HG02798 (cell line): ENCODE results near the gene TMEM154.

Experiments used
- ATAC-seq: cut with Tn5 transposase; IDR thresholded peaks from one replicate; pipeline ENCODE4 v1.9.1; 2021; ENCODE audit warnings: mild to moderate bottlenecking; ENCODE audit not compliant: unreplicated experiment, poor library complexity

The TMEM154 gene

DNA sequence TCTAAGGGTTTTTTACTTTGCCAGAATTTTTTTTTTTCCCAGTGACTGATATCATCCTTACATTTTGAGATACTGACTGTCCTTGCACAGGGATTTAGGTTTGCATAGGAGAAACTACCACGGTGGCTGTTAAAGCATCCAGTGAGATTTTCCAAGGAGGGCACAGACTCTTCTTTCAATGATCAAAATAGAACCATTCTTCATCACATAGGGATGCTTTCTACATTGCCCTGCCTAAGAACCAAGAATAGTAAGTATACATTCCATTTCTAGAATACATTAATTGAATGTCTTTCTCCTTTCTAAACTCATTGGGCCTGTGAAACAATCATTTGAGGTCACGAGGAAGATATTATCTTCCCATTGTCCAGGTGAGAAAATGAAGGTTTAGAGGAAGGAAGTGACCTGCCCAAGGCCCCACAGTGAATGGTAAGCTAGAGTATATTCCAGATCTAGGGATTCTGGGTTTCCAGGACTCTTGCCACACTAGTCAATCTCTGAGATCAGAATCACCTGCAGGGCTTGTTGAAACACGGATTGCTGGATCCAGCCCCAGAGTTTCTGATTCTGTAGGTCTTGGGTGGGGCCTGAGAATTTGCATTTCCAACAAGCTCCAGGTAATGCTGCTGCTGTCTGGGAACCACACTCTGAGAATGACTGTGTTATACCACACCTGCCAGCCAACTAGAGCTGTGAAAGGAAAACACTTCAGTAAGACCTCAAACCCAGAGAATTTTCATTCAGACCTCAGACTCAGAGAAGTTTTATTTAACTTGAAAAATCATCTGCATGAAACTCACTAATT is 17.7 kb upstream of the TMEM154 start:
- ATAC-seq = peak; percentile 40

GRCh38 chr4:152696764-152697261 is 17.0 kb upstream of the TMEM154 start:
- ATAC-seq = peak; percentile 98

DNA sequence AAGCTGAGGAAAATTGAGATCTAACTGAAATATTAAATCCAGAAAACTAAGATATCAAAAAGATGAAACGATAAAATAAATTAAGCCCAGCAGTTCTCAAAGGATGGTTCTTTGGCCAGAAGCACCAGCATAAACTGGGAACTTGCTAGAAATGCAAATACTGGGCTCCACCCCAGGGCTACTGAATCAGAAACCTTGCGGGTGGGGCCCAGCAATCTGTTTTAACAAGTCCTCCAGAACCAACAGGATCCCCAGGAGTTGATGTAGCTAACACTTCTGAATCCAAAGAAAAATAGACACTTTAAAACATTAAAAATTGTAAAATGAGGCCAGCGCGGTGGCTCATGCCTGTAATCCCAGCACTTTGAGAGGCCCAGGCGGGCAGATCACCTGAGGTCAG is 14.1 kb upstream of the TMEM154 start:
- ATAC-seq = no peak

GRCh38 chr4:152691761-152692160 is 12.0 kb upstream of the TMEM154 start:
- ATAC-seq = no peak

DNA sequence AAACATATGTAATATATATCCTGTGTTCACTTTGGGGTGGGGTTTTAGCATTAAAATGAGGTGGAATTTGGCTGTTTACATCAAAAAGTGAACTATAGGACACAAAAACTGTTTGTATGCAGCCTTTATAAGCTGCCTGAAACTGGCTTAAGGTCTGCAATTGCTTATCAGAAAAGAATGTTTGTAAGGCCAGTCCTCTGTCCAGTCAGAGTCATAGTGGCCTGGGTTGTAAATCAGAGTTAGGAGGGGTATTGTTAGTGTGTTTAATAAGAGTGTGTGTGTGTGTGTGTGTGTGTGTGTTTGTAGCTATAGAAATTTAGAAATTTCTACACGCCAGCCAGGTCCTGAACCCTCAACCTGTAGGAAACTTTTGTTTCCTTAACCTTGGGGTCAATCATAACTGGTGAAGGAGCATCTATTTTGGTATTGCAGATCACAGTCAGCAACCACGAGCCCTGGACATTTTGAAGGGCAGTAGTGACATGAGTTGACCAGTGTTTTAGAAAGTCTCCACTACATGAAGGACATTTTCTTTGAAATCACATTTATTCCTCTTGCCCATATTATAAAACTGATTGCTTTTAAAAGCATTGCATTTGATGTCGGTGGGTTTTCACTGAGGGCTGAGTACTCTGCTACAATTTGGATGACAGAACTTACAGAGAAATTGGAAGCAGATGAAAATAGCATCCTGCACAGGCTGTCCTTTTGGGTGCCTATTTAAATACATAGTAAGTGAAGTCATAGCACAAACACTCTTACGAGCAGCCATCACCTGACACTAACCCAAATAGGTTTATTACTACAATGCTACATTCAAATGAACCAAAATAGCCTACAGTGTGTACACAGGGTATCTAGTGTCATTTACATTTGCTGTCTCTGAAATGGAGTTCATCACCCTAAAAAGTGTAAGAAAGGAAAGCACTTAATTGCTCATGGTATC is 11.2 kb upstream of the TMEM154 start:
- ATAC-seq = no peak

DNA sequence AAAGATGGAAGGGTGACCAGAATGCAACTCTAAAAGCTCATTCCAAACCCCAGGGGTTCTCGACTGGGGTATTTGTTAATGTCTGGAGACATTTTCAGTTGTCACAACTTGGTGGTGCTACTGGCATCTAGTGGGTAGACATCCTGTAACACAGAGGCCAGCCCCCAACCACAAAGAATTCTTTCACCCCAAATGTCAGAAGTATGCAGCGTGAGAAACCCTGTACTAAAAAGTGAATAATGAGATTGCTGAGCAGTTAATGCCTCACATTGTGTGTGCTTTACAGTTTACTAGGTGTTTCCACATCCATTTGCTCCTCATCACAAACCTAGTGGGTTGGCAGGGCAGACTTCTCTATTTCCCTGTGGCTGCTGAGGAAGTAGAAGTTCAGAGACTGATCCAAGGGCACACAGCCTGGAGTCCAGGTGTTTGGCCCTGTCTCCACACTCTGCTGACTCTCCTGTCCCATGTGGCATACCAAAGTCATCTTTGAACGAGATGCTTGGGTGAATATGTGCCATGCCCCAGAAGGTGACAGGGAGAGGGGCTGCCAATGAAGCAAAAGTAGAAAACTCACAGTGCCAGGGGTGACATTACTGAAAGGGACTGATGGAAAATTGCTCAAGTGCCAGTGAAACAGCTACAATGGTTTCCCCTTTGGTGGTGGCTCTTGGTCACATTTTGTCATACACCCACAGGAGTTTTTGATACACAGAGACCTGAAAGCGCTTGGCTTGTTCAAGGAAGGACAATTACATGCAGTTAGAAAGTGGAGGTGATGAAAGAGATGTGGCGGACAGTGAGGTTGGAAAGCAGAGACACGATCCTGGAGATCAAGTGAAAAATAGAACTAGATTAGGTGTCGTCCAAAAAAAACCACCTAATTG is 10.1 kb upstream of the TMEM154 start:
- no peak for ATAC-seq

DNA sequence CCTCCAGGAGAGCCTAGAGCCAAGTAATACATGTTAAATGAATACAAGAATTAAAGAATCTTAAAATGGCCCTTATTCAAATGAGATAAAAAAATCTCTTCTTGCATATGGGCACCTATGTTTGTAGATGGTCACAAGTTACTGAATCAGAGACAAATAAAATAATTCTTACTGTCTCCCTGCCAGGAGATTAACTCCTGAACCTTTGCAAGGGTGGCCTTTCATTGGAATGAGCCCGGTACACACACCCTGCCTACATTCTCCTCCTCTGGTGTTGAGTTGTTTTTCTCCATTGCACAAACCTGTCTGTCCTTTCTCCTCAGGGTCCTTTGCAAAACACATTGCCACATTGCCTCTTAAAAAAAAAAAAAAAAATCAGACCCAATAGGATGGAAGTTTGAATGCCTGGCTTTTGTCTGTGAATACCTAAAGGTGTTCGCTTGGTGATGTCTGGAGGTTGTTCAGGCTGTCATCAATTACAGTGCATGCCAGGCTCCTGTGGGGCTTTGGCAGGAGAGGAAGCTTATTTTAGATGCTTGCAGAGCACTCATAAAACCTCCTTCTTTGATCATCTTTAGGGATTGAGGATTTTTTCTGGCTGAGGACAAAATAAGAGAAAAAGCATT is 8.3 kb upstream of the TMEM154 start:
- ATAC-seq = no peak

DNA sequence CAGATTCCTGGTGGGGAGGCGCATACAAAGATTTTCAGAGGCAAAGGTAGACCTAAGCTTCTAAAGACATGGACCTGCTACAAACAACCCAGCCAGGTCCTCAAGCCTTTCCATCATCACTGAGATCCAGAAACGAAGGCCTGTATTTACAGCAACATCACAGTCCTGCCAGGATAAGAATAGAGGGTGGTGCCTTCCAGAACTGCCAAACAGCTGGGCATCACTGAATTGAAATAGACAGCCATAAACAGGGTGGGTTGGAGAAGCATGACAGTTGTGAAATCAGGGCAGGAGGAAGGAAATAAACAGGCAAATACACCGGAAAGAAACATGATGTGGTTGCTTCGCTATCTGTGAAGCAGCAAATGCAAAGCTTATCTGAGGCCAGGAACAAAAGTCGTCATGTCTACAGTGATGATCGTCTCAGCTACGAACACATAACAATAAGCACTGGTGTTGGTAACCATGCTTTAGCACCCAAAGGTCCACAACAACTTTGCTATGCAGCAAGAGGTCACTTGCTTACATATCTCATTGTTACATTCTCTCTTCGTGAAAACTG is 6.7 kb upstream of the TMEM154 start:
- no peak for ATAC-seq

DNA sequence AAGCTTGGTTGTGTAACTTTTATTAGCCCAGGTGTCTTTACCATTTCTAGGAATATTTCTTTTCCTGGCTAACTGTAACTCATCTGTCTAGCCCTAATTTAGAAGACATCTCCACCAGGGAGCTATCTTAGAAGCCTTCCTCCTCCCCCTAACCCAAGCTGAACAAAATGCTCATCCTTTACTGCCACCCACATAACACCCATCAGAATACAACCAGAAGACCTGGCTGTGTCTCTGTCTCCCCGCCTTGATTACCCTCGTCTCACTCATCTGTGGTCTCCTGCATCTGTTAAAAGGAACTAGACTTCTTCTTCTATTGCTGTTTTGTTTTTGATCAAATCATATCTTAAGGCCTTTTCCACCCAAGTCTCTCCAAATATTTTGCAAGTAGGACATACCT is 4.8 kb upstream of the TMEM154 start:
- ATAC-seq = no peak

DNA sequence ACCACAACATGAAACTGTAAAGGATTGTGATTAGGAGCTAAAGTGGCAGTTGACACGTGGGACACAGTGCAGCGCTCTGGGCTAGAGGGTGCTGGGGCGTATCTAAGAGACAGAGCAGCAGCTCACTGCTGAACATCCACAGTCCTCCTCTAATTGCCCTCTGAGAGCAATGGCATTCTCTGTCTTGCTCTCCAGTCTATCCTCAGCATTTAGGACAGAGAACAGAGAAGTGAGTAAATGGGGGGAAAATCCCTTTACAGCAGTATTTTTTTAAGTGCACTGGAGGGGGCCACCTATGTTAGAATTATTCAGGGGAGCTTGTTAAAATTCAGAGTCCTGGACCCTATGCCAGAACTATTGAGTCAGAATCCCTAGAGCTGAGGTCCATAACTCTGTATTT is 4.2 kb upstream of the TMEM154 start:
- peak; percentile 51 for ATAC-seq

- no peak for ATAC-seq
Measured at GRCh38 chr4:152682143-152682941, 2.5 kb upstream of the TMEM154 start.

DNA sequence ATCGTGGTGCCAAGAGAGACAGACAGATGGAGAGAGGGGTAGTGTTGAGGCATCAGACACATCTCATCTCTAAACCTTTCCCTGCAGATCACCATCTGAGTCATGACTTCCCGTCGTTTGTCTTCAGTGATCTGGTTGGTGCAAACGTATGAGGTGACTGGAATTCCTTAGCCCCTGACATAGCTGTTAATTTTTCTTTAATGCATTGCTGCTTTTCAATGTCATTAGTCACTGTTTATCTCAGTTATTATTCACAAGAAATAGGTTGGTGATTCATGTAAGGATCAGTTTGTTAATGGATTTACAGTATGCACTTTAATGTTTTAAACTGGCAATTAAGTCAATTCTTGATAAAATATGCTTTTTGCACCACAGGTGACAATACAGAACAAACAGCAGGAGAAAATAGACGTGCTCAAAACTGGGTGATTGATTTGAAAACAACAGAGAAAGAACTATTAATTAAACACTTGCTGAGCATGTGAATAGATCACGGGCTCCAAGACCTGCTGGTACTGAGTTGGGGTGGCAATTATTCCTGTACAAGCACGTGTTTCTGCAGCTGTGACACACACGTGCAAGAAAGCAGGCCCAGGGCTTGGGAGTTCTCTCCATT is 1.3 kb upstream of the TMEM154 start:
- no peak for ATAC-seq

- ATAC-seq = no peak
Measured at GRCh38 chr4:152678841-152679240, 956 bp downstream of the TMEM154 start.

DNA sequence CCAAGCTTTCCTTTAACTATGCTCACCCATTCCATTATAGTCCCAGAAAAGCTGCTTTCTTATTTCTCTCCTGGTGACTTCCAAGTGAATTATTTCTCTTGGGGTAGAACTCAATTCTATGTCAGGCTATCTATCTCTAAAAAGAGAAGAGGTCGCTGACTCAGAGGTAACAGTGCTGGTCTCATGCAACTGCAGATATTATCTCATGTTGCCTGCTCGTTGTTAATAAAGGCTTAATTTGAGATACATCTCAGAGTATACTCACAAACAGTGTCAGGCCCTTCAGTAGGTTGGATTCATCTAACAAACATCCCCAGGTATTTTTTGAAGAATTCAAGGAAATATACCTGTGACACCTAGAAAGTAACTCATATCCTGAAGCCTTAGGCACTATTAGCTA is 2.7 kb downstream of the TMEM154 start:
- ATAC-seq = no peak

DNA sequence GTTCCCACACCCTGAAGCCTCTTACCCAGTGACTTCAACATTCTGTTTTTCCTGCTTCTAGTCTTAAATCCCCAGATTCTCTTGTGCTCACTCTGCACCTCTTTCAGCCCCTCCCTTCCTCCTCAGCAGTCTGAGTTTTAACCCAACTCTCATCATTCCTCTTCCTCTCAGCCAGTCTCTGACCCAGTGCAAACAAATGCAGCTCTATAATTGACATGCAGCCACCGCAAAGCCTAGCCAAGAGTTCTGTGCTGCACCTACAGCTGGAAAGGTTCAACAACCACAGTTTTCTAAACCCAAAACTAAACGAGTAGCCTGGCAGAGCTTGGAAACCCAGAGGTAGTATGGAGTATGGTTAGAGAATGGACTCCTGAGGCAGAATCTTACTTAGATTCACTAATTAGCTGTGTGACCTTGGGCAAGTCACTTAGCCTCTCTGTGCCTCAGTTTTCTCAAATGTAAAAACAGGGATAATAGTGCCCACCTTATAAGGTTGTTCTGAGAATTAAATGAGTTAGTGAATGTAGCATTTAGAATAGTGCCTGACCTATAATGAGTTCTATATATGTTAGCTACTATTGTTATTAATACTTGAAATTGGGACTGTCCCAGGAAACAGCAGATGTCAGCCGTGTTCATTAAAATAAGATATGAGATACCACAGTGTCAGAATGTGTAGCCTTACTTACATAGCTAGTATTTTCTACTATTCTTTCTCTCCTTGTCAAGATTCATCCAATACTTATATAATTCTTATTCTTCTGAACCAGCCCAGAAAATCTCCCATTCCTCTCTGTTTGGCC is 3.5 kb downstream of the TMEM154 start:
- ATAC-seq = peak; percentile 44

GRCh38 chr4:152674359-152674758 is 5.4 kb downstream of the TMEM154 start:
- ATAC-seq = no peak

- no peak for ATAC-seq
Measured at GRCh38 chr4:152673489-152673888, 6.3 kb downstream of the TMEM154 start.
